ENCODE data around the gene FMN2.
A peak's percentile ranks its signal among the peaks of the same experiment; 100 is the strongest.
"Not testable (repeated sequence)": the region's sequence is repeated elsewhere in the genome, so short reads cannot be mapped to it uniquely, and the experiment has no call there.

The FMN2 gene

GRCh38 chr1:240314845-240315801 is 223.4 kb downstream of the FMN2 start:
- peak; percentile 39 for DNase-seq

- DNase-seq = no peak
These were observed 228.3 kb downstream of the FMN2 start for GRCh38 chr1:240319998-240320397.

- DNase-seq = no peak
These were observed 229.0 kb downstream of the FMN2 start for GRCh38 chr1:240320659-240321058.

- no peak for DNase-seq
These were observed 231.3 kb downstream of the FMN2 start for GRCh38 chr1:240322943-240323342.

- not testable (repeated sequence) for DNase-seq
These were observed 236.7 kb downstream of the FMN2 start for GRCh38 chr1:240328382-240328781.

GRCh38 chr1:240329443-240329842 is 237.8 kb downstream of the FMN2 start:
- DNase-seq = no peak

- no peak for DNase-seq
These were observed 241.0 kb downstream of the FMN2 start for GRCh38 chr1:240332672-240333071.

GRCh38 chr1:240337781-240338180 is 246.1 kb downstream of the FMN2 start:
- DNase-seq = peak; percentile 82

GRCh38 chr1:240338837-240339236 is 247.2 kb downstream of the FMN2 start:
- DNase-seq = no peak

- no peak for DNase-seq
These were observed 249.9 kb downstream of the FMN2 start for GRCh38 chr1:240341365-240342250.

- DNase-seq = peak; percentile 26
These were observed 250.6 kb downstream of the FMN2 start for GRCh38 chr1:240342251-240342625.

- no peak for DNase-seq
These were observed 251.4 kb downstream of the FMN2 start for GRCh38 chr1:240343045-240343444.

- no peak for DNase-seq
These were observed 252.3 kb downstream of the FMN2 start for GRCh38 chr1:240343966-240344365.

GRCh38 chr1:240344918-240345317 is 253.2 kb downstream of the FMN2 start:
- peak; percentile 43 for DNase-seq

- no peak for DNase-seq
These were observed 258.0 kb downstream of the FMN2 start for GRCh38 chr1:240349695-240350094.

- peak; percentile 98 for DNase-seq
These were observed 259.2 kb downstream of the FMN2 start for GRCh38 chr1:240350910-240351331.

- peak; percentile 30 for DNase-seq
These were observed 260.0 kb downstream of the FMN2 start for GRCh38 chr1:240351690-240352089.

GRCh38 chr1:240352769-240353168 is 261.1 kb downstream of the FMN2 start:
- DNase-seq = peak; percentile 89

- DNase-seq = no peak
These were observed 264.9 kb downstream of the FMN2 start for GRCh38 chr1:240356568-240356967.

- no peak for DNase-seq
These were observed 270.4 kb downstream of the FMN2 start for GRCh38 chr1:240362046-240362445.

GRCh38 chr1:240362826-240363225 is 271.1 kb downstream of the FMN2 start:
- DNase-seq = no peak

GRCh38 chr1:240363315-240363714 is 271.6 kb downstream of the FMN2 start:
- DNase-seq = no peak

GRCh38 chr1:240363914-240364313 is 272.2 kb downstream of the FMN2 start:
- no peak for DNase-seq

Data from fibroblast of skin of back (primary cell).